GM18520 (cell line): ENCODE results near the gene FLCN.

Source experiments
- ATAC-seq: cut with Tn5 transposase; IDR thresholded peaks from one replicate; pipeline ENCODE4 v1.9.1; 2021; ENCODE audit not compliant: unreplicated experiment

Gene FLCN

GRCh38 chr17:17236295-17237025 lies 508 bp downstream of the FLCN start:
- ATAC-seq, result no peak

DNA sequence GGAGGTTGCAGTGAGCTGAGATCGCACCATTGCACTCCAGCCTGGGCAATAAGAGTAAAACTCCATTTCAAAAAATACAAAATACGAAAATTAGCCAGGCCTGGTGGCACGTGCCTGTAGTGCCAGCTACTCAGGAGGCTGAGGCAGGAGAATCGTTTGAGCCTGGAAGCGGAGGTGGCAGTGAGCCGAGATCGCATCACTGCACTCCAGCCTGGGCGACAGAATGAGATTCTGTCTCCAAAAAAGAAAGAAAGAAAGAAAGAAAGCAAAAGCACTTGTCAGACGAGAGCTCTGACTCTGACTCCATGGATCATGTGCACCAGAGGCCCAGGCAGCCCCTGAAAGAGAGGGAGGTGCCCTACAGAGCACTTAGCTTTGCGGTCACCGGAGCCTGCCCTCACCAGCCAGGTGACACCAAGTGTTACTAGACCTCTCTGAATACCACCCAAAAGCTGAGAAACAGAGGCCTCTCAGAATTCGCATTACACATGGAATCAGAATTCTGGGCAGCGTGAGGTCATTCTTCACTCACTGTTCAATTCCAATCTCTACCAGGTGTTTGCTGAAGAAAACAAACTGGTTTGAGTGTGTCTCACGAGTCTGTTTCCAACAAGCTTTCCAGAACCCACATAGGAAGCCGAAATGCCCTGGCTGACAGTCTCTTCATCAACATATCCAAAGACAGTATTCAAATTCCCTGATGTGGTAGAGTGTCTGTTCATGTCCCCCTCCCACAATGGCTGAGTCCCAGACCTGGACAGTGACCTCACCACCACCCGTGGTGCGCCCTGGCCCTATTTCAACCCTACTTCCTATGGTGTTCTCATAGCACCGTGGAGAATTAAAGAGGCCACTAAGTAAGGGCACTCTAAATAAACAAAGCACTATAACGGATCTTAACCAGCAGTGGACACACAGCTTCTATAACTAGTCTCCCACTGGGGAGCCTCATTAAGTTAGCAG lies 1.5 kb downstream of the FLCN start:
- ATAC-seq, result no peak

GRCh38 chr17:17232303-17232621 lies 4.7 kb downstream of the FLCN start:
- ATAC-seq, result no peak

- ATAC-seq, result no peak
Measured at GRCh38 chr17:17231621-17232302, 5.2 kb downstream of the FLCN start.

DNA sequence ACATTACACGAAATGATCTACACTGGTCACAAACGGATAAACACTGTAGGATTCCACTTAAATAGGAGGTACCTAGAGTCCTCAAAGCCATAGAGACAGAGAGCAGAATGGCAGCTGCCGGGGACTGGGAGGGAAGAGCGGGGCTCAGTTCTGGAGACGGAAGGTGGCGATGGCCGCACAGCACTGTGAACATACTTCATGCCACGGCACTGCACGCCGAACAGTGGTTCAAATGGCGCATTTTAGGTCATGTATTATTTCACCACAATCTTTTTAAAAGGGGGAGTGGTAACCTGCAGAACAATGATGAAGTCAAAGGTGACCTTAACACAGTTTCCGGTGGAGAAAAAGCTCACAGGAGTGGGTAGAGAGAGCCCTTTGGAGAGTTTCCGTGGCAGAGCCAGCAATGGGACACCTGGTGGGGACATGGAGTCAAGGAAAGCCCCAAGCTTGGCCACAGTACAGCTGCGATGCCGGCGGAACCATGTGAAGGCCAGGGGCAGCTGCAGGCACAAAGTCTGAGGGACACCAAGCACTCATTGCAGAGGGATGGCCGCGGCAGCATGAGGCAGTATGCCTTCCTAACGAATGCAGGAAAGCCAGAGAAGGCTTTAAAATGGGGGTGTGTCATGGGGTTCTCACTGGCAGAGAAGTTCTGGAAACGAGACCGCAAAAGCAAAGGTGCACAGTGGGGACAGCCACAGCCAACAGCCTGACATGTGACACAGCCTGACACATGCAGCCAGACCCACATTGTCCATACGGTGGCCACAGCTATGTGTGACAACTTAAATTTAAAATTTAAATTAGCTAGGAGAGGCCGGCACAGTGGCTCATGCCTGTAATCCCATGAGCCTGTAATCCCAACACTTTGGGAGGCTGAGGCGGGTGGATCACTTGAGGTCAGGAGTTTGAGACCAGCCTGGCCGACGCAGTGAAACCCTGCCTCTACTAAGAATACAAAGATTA lies 7.3 kb downstream of the FLCN start:
- no peak for ATAC-seq

DNA sequence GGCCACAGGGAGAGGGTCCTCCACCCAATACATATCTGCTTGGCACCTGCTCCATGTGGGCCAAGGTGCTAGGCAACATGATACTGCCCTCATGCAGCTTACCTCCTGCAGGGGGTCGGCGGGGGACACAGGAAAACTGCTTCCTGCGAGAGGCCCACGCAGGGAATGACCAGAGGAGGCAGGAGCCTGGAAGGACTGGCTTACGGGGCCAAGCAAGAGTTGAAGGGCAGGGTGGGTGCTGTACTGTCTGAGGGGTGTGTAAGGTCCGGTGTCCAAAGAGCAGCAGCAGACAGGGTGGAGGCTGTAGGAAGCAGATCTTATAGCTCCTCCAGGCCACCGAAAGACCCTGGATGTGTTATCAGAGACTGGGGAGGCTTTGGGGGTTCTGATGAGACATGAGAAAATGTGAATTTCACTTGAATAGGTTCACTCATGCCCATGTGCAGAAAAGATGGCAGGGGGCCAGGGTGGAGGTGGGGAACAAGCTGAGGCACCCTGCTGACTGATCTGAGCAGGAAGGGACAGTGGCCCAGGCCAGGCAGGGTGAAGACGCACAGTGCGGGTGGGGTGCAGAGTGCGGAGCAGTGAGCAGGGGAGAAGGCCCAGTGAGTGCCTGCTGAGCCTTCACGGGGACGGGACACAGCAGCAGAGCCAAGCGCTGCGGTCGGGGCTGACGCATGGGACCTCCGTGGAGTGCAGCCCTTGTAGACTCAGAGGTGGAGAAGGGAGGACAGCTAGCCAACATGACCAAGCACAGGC lies 8.3 kb downstream of the FLCN start:
- no peak for ATAC-seq

GRCh38 chr17:17227608-17228520 lies 9.1 kb downstream of the FLCN start:
- no peak for ATAC-seq

DNA sequence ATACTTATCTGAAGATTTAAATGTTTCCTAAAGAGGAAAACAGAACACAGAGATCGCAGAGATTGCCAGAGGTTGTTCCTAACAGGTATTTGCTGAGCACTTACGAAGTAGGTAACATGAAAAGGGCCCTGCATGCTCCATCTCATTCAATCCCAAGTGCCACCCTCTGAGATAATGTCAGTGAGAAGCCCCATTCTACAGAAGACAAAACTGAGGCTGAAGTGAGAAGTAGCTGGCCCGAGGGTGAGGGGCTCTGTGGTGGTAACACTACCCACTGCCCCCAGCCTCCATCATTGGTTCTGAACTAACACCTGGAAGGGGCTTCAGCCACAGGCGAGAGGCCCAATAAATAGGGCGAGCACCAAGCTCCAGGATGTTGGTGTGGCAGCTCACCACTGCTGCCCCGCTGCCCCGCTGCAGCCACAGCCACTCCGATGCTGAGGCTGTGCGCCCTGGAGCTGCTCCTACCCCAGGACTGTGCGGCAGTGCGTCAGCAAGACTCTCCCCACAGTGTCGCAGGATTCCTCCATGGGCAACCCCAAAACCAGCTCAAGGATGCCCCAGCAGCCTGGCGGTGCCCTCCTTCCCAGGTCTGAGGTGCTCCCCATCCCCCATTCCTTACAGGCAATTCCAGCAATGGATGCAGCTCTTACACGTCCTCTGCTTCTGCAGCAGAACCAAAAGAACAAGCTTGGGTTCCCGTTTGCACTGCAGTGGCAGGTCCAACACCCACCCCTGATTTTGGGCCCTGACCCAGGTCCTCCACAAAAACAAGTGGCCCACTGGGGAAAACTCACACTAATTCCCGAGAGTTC lies 10.3 kb downstream of the FLCN start:
- no peak for ATAC-seq

GRCh38 chr17:17225901-17226300 lies 11.1 kb downstream of the FLCN start:
- no peak for ATAC-seq

DNA sequence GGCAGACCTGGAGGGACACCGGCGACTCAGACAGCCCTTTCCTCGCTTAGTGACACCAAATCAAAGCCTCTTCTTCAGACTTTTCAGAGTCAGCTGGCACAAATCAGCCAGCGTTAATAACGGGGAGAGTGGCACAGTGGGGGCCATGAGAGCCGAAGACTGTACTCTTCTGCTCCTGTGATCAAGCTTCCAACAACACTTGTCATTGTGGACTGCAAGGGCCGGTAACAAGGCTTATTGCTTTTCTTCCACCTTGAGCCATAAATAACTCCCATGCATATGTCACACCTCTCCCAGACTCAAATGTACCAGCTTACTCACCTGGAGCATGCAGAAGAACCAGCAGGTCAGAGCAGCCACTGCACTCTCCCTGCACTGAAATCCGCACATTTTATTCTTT lies 12.8 kb downstream of the FLCN start:
- no peak for ATAC-seq

GRCh38 chr17:17223736-17224135 lies 13.2 kb downstream of the FLCN start:
- ATAC-seq, result no peak

DNA sequence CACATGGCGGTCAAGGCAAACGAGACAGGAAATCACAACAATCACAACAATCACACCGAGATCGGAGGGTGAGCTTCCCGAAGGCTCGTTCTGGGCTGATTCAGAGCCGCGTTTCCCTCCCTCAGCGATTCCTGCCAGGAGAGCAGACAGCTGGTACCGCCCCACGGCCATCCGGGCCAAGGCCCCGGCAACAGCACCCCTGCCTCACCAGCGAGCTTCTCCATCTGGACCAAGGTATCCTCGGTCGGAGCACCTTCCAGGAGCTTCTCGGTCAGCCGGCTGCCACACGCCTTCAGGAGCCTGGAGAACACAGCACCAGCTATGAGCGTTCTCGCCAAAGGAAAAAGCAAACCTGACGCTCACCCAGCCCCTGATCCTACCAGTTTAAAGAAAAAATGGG lies 15.6 kb downstream of the FLCN start:
- no peak for ATAC-seq

DNA sequence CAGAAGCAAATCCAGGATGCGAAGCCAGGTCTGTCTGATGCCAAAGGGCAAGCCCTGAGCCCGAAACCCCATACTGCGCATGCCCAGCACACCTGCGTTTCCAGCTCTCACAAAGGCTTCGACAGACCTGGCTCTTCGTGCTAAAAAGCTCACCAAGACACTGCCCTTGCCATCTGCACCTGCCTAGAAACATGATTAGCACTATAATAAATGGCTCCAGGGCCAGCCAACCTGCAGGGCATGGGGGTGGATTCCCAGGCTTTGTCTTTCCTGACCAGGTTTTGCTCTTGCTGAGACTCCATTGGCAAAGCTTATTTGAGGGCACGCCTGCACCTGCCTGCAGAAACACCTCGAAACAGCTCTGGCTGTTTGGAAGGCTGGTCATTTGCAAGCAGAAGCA lies 16.4 kb downstream of the FLCN start:
- no peak for ATAC-seq

GRCh38 chr17:17217995-17218394 lies 19.0 kb downstream of the FLCN start:
- ATAC-seq, result no peak

GRCh38 chr17:17216776-17217175 lies 20.2 kb downstream of the FLCN start:
- ATAC-seq, result no peak

DNA sequence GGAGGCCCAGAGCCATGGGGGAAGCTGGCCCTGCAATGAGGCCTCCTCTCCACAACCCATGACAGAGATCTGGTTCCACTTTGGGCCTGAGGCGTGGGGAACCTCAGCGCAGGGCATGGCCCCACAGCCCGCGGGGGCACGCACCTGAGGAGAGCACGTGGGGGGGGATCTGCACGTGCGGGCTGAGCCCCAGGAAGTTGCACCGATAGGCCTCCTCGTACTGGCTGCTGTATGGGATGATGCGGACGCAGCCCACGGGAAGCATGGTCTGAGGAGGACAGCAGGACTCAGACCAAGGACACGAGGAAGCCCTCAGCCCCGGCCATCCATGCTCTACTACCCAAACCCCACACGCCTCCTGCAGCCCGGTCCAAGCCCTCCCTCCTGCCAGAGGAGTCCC lies 20.7 kb downstream of the FLCN start:
- no peak for ATAC-seq

GRCh38 chr17:17215575-17215974 lies 21.4 kb downstream of the FLCN start:
- ATAC-seq, result no peak
